Osteoblast (primary cell): ENCODE measurements around the gene ST6GALNAC3. TPM values are rescaled to one million over a fixed set of nuclear protein-coding genes. Genes with fewer than 3 reads are reported as not detected.

Experiments
- DNase-seq: peaks from one replicate; pipeline ENCODE4 v3.0.0; 2011; ENCODE audit warnings: low spot score, mixed read lengths; ENCODE audit not compliant: insufficient read length; ENCODE audit errors: missing footprints
- H2AFZ ChIP-seq: 2 replicates; pipeline ENCODE4 v1.6.0; 2011; ENCODE audit warnings: mild to moderate bottlenecking, low read length
- H3K27ac ChIP-seq: 2 replicates; pipeline ENCODE4 v1.5.1; 2011; ENCODE audit warnings: mild to moderate bottlenecking, low read depth, low read length, moderate library complexity
- H3K27me3 ChIP-seq: 2 replicates; pipeline ENCODE4 v1.6.0; 2012; ENCODE audit warnings: mild to moderate bottlenecking, control low read depth, inconsistent platforms, low read length, moderate library complexity; ENCODE audit not compliant: insufficient read depth
- H3K36me3 ChIP-seq: 2 replicates; pipeline ENCODE4 v1.5.1; 2011; ENCODE audit warnings: mild to moderate bottlenecking, low read length, control low read depth, moderate library complexity; ENCODE audit not compliant: insufficient read depth
- H3K4me1 ChIP-seq: 2 replicates; pipeline ENCODE4 v1.5.1; 2011; ENCODE audit warnings: mild to moderate bottlenecking, low read length, control low read depth, moderate library complexity; ENCODE audit not compliant: insufficient read depth
- H3K4me2 ChIP-seq: 2 replicates; pipeline ENCODE4 v1.6.0; 2011; ENCODE audit warnings: mild to moderate bottlenecking, low read length; ENCODE audit not compliant: insufficient read depth
- H3K4me3 ChIP-seq: fragments of 200-600 bp; sonication (generic); 3 replicates; pipeline ENCODE4 v1.5.1; 2012; ENCODE audit warnings: mild to moderate bottlenecking, low read length, inconsistent platforms; ENCODE audit not compliant: insufficient read depth
- H3K79me2 ChIP-seq: 2 replicates; pipeline ENCODE4 v1.6.0; 2012; ENCODE audit warnings: mild to moderate bottlenecking, low read length, control low read depth, inconsistent platforms; ENCODE audit not compliant: insufficient read depth
- H3K9me3 ChIP-seq: 2 replicates; pipeline ENCODE4 v1.5.1; 2011; ENCODE audit warnings: low read depth, low read length, control low read depth
- H4K20me1 ChIP-seq: 2 replicates; pipeline ENCODE4 v1.6.0; 2012; ENCODE audit warnings: mild to moderate bottlenecking, low read length, control low read depth; ENCODE audit not compliant: insufficient read depth
- CTCF ChIP-seq: IDR thresholded peaks from 2 replicates; pipeline ENCODE4 v1.5.1; 2011; ENCODE audit warnings: mild to moderate bottlenecking, low read depth, low read length, moderate library complexity; ENCODE audit errors: extremely low read depth
- total RNA-seq: library from RNA; depleted of rRNA; stranded (reverse); fragments of >200 nt; gene quantifications from 2 replicates; pipeline ENCODE4 v1.2.3, GENCODE V29; 2012

ST6GALNAC3 gene
- total RNA-seq, 1 donor: not detected

DNA sequence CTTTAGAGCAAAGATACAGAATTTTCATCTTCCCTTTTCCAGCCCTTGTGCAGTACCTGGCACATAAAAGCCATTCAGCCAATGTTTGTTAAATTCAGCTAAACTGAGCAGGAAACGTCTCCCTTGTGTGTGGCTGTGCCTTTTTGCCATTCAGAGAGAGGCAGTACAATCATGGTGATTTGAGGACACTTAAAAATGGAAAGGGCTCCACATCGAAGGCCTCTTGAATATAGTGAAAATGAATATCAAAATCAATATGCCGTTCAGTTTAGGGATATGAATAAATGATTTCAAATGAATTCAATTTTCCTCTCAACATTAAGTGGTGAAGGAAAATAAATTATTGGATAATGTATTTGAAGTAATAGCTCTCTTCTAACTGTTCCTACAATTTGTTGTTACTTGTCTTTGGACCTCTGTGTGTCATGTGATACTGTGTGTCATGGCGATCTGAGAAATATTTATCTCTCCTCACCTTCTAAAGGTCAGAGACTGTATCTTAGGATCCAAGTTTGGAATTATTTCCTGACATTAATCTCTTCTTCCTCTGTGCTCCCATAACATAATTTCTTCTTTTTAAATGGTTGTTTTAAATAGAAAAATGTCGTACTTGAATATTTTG, 437.1 kb downstream of the ST6GALNAC3 start:
- no peaks in the 10 kb centered on the region for H3K79me2 ChIP-seq
- no peaks in the 10 kb centered on the region for H4K20me1 ChIP-seq
- H3K4me3 ChIP-seq: no peak overlapping the region
- no peaks in the 10 kb centered on the region for H3K27me3 ChIP-seq
- no peaks in the 10 kb centered on the region for H3K36me3 ChIP-seq
- H3K27ac ChIP-seq: no peak overlapping the region
- no peaks in the 10 kb centered on the region for H3K9me3 ChIP-seq
- no peak overlapping the region for H3K4me2 ChIP-seq
- DNase-seq: no peak
- no peak overlapping the region for H2AFZ ChIP-seq
- H3K4me1 ChIP-seq: no peaks in the 10 kb centered on the region
- no peak for TF ChIP-seq CTCF

DNA sequence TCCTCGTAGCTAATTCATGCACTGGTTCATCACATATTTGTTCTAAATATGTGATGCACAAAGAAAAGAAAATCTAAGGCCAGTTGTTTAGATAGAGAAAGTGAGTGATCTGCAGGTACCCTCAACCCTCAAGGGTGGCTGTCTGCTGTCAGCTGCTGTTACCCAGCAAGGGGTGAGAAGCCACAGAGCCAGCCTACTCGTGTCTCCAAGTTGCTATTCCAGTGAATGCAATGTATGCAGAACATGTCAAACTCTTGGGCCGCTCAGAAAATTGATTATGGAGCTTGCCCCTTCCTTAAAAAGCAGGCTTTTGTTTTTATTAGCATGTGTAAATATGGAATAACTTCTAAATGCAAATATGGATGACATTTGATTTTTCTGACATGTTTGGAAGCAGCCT, 456.4 kb downstream of the ST6GALNAC3 start:
- no peak for DNase-seq
- Histone ChIP-seq H3K79me2 (no peaks in the 10 kb centered on the region), H3K9me3 (no peaks in the 10 kb centered on the region), H3K4me3 (no peak overlapping the region), H3K27ac (no peak overlapping the region), H3K4me2 (no peak overlapping the region), H3K27me3 (no peaks in the 10 kb centered on the region), H4K20me1 (no peaks in the 10 kb centered on the region), H2AFZ (no peak overlapping the region), H3K4me1 (no peaks in the 10 kb centered on the region), H3K36me3 (no peaks in the 10 kb centered on the region)
- TF ChIP-seq CTCF: no peak

DNA sequence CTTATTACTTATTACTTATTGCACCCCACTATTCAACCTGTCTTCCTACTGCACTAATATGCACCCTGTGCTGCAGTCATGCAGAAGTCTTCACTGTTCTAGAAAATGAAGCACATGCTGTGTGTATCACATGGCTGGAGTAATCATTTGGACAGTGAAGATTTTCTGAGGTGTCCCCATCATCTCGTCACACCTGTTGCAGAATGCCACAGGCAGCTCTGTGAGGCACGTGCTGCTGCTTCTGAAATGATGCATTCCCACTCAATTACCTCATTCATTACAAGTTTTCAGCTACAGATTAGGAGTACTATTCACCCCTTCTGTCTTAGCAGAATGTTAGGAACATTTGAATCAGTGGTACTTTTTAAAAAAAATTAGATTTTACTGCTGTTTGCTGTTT, 467.1 kb downstream of the ST6GALNAC3 start:
- DNase-seq: no peak
- H2AFZ ChIP-seq: no peak overlapping the region

GRCh38 chr1:76542359-76542758, 467.8 kb downstream of the ST6GALNAC3 start:
- no peak for TF ChIP-seq CTCF
- Histone ChIP-seq H4K20me1 (no peaks in the 10 kb centered on the region), H3K9me3 (no peaks in the 10 kb centered on the region), H3K4me1 (no peaks in the 10 kb centered on the region), H2AFZ (no peak overlapping the region), H3K4me2 (no peak overlapping the region), H3K27me3 (no peaks in the 10 kb centered on the region), H3K27ac (no peak overlapping the region), H3K4me3 (no peak overlapping the region), H3K36me3 (no peaks in the 10 kb centered on the region), H3K79me2 (no peaks in the 10 kb centered on the region)
- no peak for DNase-seq

More for the DNA sequence above, 467.1 kb downstream of the ST6GALNAC3 start:
- no peaks in the 10 kb centered on the region for H3K9me3 ChIP-seq
- no peak overlapping the region for H3K27ac ChIP-seq
- H3K4me3 ChIP-seq: no peak overlapping the region
- no peak for TF ChIP-seq CTCF
- no peaks in the 10 kb centered on the region for H4K20me1 ChIP-seq
- H3K79me2 ChIP-seq: no peaks in the 10 kb centered on the region
- H3K4me1 ChIP-seq: no peaks in the 10 kb centered on the region
- H3K4me2 ChIP-seq: no peak overlapping the region
- no peaks in the 10 kb centered on the region for H3K27me3 ChIP-seq
- H3K36me3 ChIP-seq: no peaks in the 10 kb centered on the region
